ENCODE measurements around the gene CNPPD1. TPM values are rescaled to one million over a fixed set of nuclear protein-coding genes. Genes with fewer than 3 reads are reported as not detected.
A peak's percentile ranks its signal among the peaks of the same experiment; 100 is the strongest.

The CNPPD1 gene
- total RNA-seq, 1 donor from 2014 or later, result 38.9 TPM

DNA sequence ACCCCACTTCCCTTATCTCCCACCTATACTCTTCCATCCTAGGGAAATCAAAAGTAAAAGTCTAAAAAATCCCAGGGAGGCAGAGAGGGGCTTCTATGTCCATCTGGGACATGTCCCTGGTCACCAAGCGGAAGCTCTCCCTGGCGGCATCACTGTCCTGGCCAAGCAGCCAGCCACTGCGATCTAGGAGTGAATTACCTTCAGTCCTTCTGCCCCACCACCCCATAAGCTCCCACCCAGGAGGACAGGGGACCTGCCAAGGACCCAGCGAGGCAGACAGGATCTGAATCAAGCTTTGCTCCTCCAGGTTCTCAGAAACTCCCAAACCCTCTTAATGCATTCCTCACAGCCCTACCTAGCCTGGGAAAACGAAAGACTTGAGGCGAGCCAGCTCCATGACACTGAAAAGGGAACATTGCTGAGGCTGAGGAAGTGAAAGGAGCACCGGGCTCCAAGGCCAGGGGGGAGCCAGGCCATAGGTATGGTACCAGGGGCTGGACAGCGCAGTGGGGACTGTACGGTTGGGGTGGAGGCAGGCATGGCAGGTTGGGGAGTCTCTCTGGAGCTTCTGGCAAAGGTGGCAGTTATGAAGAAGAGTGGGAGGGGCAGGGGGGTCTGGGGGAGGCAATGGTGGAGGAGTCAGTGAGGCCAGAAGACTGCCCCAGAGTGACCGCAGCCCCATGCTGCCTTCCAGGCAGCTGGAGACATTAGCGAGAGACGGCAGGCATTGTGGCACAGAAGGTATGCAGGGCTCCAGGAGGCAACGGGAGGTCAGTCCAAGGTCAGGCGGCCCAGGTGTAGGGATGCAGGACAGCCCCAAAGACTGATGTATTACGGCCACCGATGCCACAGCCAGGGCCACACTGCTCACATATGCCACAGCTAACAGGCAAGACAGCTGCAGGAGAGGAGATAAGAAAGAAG, 4.2 kb downstream of the CNPPD1 start:
- Mint-ChIP-seq H3K36me3 (ENCODE audit: insufficient read depth) (peaks cover 4% of the 10 kb centered on the region), H3K4me3 (ENCODE audit: low read depth) (no peak overlapping the region), H3K27ac (no peak overlapping the region), H3K9me3 (ENCODE audit: low read depth) (no peaks in the 10 kb centered on the region), H3K27me3 (no peaks in the 10 kb centered on the region), H3K4me1 (ENCODE audit: low read depth) (peaks cover 11% of the 10 kb centered on the region)
- DNase-seq (ENCODE audit: low spot score, unreplicated experiment), result no peak
- no peak for TF ChIP-seq CTCF (IDR thresholded peaks at IDR 0.05; ENCODE audit: unreplicated experiment)

- peak overlapping the region; percentile 48 for H3K27ac Mint-ChIP-seq
- H3K9me3 Mint-ChIP-seq (ENCODE audit: low read depth), result no peaks in the 10 kb centered on the region
- no peak for DNase-seq (ENCODE audit: low spot score, unreplicated experiment)
- peak; percentile 77 for TF ChIP-seq CTCF (IDR thresholded peaks at IDR 0.05; ENCODE audit: unreplicated experiment)
- no peaks in the 10 kb centered on the region for H3K27me3 Mint-ChIP-seq
- H3K36me3 Mint-ChIP-seq (ENCODE audit: insufficient read depth), result peaks cover 4% of the 10 kb centered on the region
- H3K4me3 Mint-ChIP-seq (ENCODE audit: low read depth), result no peak overlapping the region
- H3K4me1 Mint-ChIP-seq (ENCODE audit: low read depth), result peaks cover 8% of the 10 kb centered on the region
Measured at GRCh38 chr2:219171231-219171651, 5.5 kb downstream of the CNPPD1 start.

- H3K36me3 Mint-ChIP-seq (ENCODE audit: insufficient read depth), result peaks cover 4% of the 10 kb centered on the region
Measured at GRCh38 chr2:219169930-219170654, 6.6 kb downstream of the CNPPD1 start, which contains the start of gene SLC23A3. Gene SLC23A3 (minus strand): TSS chr2:219170029. CDS start chr2:219169984, 45 bp downstream.

GRCh38 chr2:219168932-219169331, 7.8 kb downstream of the CNPPD1 start:
- H3K4me1 Mint-ChIP-seq (ENCODE audit: low read depth), result no peaks in the 10 kb centered on the region
- no peaks in the 10 kb centered on the region for H3K27me3 Mint-ChIP-seq
- H3K9me3 Mint-ChIP-seq (ENCODE audit: low read depth), result no peaks in the 10 kb centered on the region
- DNase-seq (ENCODE audit: low spot score, unreplicated experiment), result no peak
- peaks cover under 1% of the 10 kb centered on the region for H3K36me3 Mint-ChIP-seq (ENCODE audit: insufficient read depth)
- H3K27ac Mint-ChIP-seq, result no peak overlapping the region
- no peak for TF ChIP-seq CTCF (IDR thresholded peaks at IDR 0.05; ENCODE audit: unreplicated experiment)
- H3K4me3 Mint-ChIP-seq (ENCODE audit: low read depth), result no peak overlapping the region

More at GRCh38 chr2:219169930-219170654, 6.6 kb downstream of the CNPPD1 start, which contains the start of gene SLC23A3:
- no peaks in the 10 kb centered on the region for H3K27me3 Mint-ChIP-seq
- H3K4me3 Mint-ChIP-seq (ENCODE audit: low read depth), result no peak within 1 kb of the TSS
- H3K27ac Mint-ChIP-seq, result no peak within 1 kb of the TSS
- DNase-seq (ENCODE audit: low spot score, unreplicated experiment), result no peak
- no peak for TF ChIP-seq CTCF (IDR thresholded peaks at IDR 0.05; ENCODE audit: unreplicated experiment)
- H3K4me1 Mint-ChIP-seq (ENCODE audit: low read depth), result peaks cover 2% of the 10 kb centered on the region
- H3K9me3 Mint-ChIP-seq (ENCODE audit: low read depth), result no peaks in the 10 kb centered on the region

- DNase-seq (ENCODE audit: low spot score, unreplicated experiment), result no peak
- Mint-ChIP-seq H3K36me3 (ENCODE audit: insufficient read depth) (no peaks in the 10 kb centered on the region), H3K27me3 (no peaks in the 10 kb centered on the region), H3K27ac (no peak overlapping the region), H3K4me3 (ENCODE audit: low read depth) (no peak overlapping the region), H3K9me3 (ENCODE audit: low read depth) (no peaks in the 10 kb centered on the region), H3K4me1 (ENCODE audit: low read depth) (no peaks in the 10 kb centered on the region)
- TF ChIP-seq CTCF (IDR thresholded peaks at IDR 0.05; ENCODE audit: unreplicated experiment), result no peak
Measured at GRCh38 chr2:219168526-219168925, 8.2 kb downstream of the CNPPD1 start.
